GM19099 (cell line): Measurements from ENCODE around the gene TM4SF20.

Experiments
- POLR2A ChIP-seq: IDR thresholded peaks from 3 replicates; pipeline ENCODE4 v1.6.1; 2011; ENCODE audit warnings: low read depth; ENCODE audit not compliant: insufficient read length; ENCODE audit errors: extremely low read depth

Gene TM4SF20

DNA sequence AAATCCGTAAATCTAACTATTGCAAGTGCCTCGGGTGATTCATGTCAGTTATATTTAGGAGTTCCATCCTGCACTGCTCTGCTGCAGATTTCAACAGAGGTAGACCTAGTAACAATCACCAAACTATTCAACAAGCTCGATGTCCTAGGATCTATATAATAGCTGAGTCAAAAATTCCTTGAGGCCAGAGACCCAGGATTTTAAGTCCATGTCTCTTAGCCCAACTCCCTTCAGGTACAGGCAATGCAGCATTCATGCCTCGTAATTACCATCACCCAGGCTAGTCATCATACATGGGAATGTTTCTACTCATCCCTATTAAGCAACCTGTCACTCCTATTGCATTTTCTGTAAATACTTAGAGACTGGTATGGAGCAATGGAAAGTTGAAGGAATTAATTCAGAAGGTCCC, 729 bp downstream of the TM4SF20 start:
- TF ChIP-seq POLR2A = no peak

DNA sequence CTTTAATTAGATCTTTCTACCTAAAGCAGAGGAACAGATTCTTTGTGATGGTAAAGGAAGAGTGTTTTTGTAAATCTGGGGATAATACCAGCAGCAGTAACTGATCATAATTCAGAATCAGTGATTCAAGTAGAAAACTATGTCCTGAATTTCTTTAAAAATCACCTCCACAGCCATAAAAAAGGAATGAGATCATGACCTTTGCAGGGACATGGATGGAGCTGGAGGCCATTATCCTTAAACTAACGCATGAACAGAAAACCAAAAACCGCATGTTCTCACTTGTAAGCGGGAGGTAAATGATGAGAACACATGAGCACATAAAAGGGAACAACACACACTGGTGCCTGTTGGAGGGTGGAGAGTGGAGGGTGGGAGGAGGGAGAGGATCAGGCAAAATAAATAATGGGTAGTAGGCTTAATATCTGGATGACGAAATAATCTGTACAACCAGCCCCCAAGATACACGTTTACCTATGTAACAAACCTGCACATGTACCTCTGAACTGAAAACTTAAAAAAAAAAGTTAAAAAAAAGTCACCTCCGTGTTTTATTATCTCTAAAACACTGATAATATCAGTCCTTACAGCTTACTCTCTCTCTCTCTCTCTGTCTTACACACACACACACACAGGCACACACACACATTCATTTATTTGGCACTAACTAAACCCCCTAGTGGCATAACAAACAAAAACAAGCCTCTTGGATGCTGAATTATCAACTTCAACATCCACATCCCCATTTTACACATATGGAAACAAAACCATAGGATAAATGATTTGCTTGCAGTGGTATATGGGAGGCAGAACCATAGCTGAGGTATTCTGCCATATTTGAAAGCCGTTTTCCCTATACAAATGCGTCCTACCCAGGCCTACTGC, 1.4 kb downstream of the TM4SF20 start:
- no peak for TF ChIP-seq POLR2A

- no peak for TF ChIP-seq POLR2A
Observed at GRCh38 chr2:227376656-227377396, 2.3 kb downstream of the TM4SF20 start.

- no peak for TF ChIP-seq POLR2A
Observed at GRCh38 chr2:227374158-227374557, 4.9 kb downstream of the TM4SF20 start.

DNA sequence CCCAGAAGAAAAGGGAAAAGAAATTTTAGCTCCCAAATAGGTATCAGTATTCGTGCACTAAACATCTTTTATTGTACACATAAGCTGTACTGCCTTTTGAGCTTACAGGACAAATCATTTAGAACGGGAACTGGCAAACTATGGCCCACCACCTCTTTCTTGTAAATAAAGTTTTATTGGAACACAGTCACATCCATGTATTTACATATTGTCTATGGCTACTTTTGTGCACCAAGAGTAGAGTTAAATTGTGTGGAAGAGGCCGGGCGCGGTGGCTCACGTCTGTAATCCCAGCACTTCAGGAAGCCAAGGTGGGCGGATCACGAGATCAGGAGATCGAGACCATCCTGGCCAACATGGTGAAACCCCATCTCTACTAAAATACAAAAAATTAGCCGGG, 5.7 kb downstream of the TM4SF20 start:
- TF ChIP-seq POLR2A = no peak

GRCh38 chr2:227370791-227371312, 8.3 kb downstream of the TM4SF20 start:
- no peak for TF ChIP-seq POLR2A

DNA sequence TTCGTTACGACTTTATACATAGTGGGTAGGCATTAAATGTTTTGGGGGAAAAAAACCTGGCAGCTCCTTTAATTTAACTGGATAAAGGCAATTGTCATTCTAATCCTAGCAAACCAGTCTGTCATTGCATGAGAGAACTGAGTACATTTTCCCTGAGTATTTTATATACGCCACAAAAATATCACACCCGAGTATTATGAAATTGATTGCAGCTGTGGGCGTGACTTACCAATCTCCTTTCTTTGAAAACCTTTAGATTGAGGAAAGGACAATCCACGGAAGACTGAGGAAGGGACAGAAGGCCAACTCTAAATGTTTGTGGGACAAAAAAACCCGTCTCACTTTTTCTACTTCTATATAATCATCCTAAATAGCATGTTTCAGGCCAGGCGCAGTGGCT, 9.0 kb downstream of the TM4SF20 start:
- TF ChIP-seq POLR2A = no peak

- TF ChIP-seq POLR2A = no peak
Observed at GRCh38 chr2:227368574-227368973, 10.5 kb downstream of the TM4SF20 start.

DNA sequence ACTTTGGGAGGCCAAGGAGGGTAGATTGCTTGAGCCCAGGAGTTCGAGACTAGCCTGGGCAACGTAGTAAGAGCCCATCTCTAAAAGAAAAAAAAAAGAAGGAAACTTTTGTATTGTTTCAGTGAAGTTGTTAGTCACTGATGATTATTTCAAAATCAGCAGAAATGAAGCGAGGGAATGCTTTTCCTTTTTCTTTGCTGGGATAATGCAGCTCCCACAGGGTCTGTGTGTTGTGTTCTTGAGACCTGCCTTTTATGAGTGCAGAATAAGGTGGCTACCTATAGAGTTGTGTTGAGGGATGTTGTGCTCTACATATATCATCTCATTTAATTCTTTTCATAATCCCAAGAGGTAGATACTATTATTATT, 11.7 kb downstream of the TM4SF20 start:
- no peak for TF ChIP-seq POLR2A

- TF ChIP-seq POLR2A = no peak
Observed at GRCh38 chr2:227366769-227367426, 12.2 kb downstream of the TM4SF20 start.

DNA sequence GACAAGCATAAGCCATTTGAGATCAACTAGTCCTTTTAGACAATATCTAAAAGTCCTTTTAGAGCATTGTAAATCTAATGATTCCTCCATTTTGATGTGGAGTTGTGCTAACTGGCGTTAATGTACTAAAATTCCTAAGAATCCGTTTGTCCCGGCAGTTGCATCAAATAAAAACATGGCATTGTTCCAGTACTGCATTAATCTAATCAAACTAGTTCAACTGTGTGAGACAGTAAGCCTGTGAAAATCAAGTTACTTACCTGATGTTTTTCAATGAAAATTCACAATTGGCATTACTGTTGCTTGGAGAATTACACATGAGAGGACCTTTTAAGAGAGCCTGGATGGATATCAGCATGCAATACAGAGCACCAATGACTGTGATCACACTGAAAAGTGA, 13.3 kb downstream of the TM4SF20 start:
- no peak for TF ChIP-seq POLR2A

DNA sequence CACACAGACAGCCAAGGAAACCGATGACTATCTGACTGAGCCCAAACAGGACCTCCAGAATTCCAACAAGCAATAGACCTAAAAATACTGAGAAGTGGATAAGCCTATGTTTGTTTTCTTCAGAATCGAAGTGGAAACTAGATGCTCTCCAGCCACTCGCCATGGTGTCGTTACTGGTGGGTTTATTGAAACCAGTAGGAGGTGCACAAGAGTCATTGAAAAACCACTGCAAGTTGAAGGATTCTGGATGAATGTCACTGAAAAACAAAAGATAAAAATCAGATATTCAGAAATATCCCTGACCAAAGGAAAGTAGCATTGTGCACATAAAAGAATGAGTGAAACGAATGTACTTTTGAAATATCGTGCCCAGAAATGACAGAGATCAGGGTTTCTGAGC, 15.3 kb downstream of the TM4SF20 start:
- no peak for TF ChIP-seq POLR2A

DNA sequence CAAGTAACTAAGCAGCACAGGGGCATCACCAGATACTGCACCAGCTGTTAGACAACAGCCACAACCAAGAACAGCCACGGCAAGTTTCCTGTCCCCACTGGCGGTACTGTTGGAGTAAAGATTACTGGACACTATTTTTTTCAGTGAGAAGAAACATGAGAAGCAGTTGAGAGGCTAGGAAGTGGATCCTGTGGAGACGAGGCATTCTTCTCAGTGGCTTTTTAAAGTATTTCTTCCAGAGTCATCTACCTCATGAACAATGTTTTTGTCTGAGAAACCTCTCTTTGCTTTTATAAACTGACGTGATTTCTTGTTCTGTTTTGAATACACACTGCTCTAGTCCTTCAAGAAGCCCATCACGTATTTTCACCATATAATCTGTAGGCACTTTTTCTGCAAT, 18.8 kb downstream of the TM4SF20 start:
- no peak for TF ChIP-seq POLR2A

DNA sequence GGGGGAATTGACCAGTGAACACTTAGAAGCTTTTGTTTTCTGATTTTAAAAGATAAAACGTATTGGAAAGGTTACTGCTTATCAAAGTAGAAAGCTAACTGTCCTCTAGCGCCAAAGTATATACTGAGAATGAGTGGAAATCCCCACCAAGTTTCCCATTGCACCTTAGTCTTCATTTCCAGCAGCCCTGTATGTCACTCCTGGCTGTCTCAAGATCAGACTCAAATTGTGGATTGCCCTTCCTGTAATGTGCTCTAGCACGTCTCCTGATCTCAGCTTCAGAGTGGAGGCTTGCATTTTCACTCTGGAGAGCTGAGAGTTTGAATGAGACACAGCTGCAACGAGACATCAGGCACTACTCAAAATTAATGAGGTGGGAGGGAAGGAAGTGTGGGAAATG, 27.5 kb downstream of the TM4SF20 start:
- no peak for TF ChIP-seq POLR2A

DNA sequence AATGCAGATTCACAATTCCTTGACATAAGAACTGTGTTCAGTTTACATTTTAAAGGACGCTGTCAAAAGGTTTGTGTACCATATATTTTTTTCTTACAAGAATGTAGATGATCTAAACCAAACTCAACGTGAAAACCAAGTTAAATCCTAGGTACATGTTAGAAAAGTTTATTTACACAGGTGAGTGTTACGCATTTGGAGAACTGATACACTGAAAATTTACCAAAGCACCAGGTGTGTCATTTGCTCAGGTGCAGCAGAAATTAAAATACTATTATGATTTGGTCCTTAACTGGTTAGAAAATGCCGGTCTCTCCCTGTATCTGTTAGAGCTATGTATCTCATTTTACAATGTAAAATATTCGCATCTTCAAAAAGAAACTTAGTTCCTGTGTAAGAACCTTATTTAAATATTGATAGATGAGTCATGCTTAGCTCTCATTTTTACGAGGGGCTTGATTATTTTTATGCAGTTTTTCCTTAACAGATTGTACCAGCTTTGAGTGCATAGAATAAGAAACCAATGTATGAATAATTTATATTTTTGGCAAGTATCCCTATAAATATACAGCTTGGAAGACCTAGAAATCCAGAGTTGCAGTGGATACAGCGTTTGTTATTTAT, 29.0 kb downstream of the TM4SF20 start:
- TF ChIP-seq POLR2A = no peak
